Measurements from ENCODE around the gene RHOG.

GRCh38 chr11:3845670-3846069 lies 4.9 kb upstream of the RHOG start:
- TF ChIP-seq POLR2A (IDR thresholded peaks at IDR 0.05) = no peak
- no peak for TF ChIP-seq CTCF (IDR thresholded peaks at IDR 0.05)
